Tibial nerve (tissue), 4 donors: ENCODE measurements around the gene PFKFB3. TPM values are rescaled to one million over a fixed set of nuclear protein-coding genes. Genes with fewer than 3 reads are reported as not detected.
"Not testable (repeated sequence)": the region's sequence is repeated elsewhere in the genome, so short reads cannot be mapped to it uniquely, and the experiment has no call there.

Experiments
- DNase-seq, 2 donors: peaks; one replicate each; pipeline ENCODE4 v3.0.0-alpha.2; 2019; ENCODE audit warnings: low spot score in 2 of 2
- H3K27ac ChIP-seq, 4 donors: fragments of 200-600 bp; sonication (generic) in 3 of 4; one replicate each; pipeline ENCODE4 v1.5.1; 2017 to 2019; ENCODE audit warnings: mild to moderate bottlenecking in 1 of 4
- H3K27me3 ChIP-seq, 2 donors: fragments of 200-600 bp; sonication (generic) in 1 of 2; one replicate each; pipeline versions ENCODE4 v1.5.1 to v1.6.0; 2017 to 2019
- H3K36me3 ChIP-seq, 3 donors: fragments of 200-600 bp; sonication (generic); one replicate each; pipeline ENCODE4 v1.5.1; 2018 to 2019
- H3K4me1 ChIP-seq, 4 donors: fragments of 200-600 bp; sonication (generic) in 3 of 4; one replicate each; pipeline ENCODE4 v1.5.1; 2017 to 2019
- H3K4me3 ChIP-seq, 4 donors: fragments of 200-600 bp; sonication (generic) in 3 of 4; one replicate each; pipeline ENCODE4 v1.5.1; 2017 to 2019; ENCODE audit warnings: mild to moderate bottlenecking in 1 of 4, moderate library complexity in 1 of 4
- H3K9me3 ChIP-seq, 4 donors: fragments of 200-600 bp; sonication (generic) in 3 of 4; one replicate each; pipeline ENCODE4 v1.5.1; 2017 to 2019
- EP300 ChIP-seq, 2 donors: sonication (generic); formaldehyde crosslinking; IDR thresholded peaks; one replicate each; pipeline ENCODE4 v1.6.1; 2017; ENCODE audit warnings: antibody characterized with exemption in 2 of 2, mild to moderate bottlenecking in 1 of 2
- POLR2A ChIP-seq, 2 donors: fragments of 450-650 bp; IDR thresholded peaks; one replicate each; pipeline ENCODE4 v1.6.1; 2017; ENCODE audit warnings: antibody characterized with exemption in 2 of 2, mild to moderate bottlenecking in 2 of 2, moderate library complexity in 2 of 2
- WGBS, 2 donors: methylation state at CpG; one replicate each; pipeline ENCODE4 v1.1.5; 2018; 5-methylcytosine and 5-hydroxymethylcytosine counted together
- total RNA-seq, 4 donors: library from RNA; depleted of rRNA; stranded (reverse); fragments of >200 nt; gene quantifications; one replicate each; pipeline ENCODE4 v1.1.0, GENCODE V29; 2016
- TF ChIP-seq, protein P1 (sequence below), 5 experiments: fragments of 200-600 bp in 3 of 5; fragments of 450-650 bp in 2 of 5; sonication (generic) in 3 of 5; IDR thresholded peaks; one replicate each; pipeline ENCODE4 v1.5.1; 2016 to 2019; ENCODE audit warnings: antibody characterized with exemption in 5 of 5, mild to moderate bottlenecking in 3 of 5, moderate library complexity in 2 of 5

The PFKFB3 gene
- total RNA-seq, 4 donors from 2014 or later, result 72.0 to 183 (median 98.7) TPM

DNA sequence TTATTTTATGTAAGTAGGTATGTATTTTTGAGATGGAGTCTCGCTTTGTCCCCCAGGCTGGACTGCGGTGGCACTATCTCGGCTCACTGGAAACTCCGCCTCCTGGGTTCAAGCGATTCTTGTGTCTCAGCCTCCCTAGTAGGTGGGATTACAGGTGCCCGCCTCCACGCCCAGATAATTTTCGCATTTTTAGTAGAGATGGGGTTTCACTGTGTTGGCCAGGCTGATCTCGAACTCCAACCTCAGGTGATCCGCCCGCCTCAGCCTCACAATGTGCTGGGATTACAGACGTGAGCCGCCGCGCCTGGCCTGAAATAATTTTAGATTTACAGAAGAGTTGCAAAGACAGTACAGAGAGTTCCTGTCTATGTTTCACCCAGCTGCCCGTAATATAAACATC, 37.5 kb downstream of the PFKFB3 start:
- H3K36me3 ChIP-seq, result peaks cover 0 to 18% (median 0%) of the 10 kb centered on the region in 3 donors
- H3K9me3 ChIP-seq, result no peaks in the 10 kb centered on the region
- H3K27me3 ChIP-seq, result no peaks in the 10 kb centered on the region
- no peaks in the 10 kb centered on the region for H3K4me1 ChIP-seq
- H3K27ac ChIP-seq, result no peak overlapping the region
- 91 to 98% methylated on average over 16 of the region's 16 CpGs for WGBS, 2 donors
- DNase-seq, result no peak
- TF ChIP-seq EP300 (IDR thresholded peaks at IDR 0.05) (no peak), POLR2A (IDR thresholded peaks at IDR 0.05) (no peak)
- TF ChIP-seq, protein P1, sequence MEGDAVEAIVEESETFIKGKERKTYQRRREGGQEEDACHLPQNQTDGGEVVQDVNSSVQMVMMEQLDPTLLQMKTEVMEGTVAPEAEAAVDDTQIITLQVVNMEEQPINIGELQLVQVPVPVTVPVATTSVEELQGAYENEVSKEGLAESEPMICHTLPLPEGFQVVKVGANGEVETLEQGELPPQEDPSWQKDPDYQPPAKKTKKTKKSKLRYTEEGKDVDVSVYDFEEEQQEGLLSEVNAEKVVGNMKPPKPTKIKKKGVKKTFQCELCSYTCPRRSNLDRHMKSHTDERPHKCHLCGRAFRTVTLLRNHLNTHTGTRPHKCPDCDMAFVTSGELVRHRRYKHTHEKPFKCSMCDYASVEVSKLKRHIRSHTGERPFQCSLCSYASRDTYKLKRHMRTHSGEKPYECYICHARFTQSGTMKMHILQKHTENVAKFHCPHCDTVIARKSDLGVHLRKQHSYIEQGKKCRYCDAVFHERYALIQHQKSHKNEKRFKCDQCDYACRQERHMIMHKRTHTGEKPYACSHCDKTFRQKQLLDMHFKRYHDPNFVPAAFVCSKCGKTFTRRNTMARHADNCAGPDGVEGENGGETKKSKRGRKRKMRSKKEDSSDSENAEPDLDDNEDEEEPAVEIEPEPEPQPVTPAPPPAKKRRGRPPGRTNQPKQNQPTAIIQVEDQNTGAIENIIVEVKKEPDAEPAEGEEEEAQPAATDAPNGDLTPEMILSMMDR (IDR thresholded peaks at IDR 0.05), result no peak
- no peak overlapping the region for H3K4me3 ChIP-seq

DNA sequence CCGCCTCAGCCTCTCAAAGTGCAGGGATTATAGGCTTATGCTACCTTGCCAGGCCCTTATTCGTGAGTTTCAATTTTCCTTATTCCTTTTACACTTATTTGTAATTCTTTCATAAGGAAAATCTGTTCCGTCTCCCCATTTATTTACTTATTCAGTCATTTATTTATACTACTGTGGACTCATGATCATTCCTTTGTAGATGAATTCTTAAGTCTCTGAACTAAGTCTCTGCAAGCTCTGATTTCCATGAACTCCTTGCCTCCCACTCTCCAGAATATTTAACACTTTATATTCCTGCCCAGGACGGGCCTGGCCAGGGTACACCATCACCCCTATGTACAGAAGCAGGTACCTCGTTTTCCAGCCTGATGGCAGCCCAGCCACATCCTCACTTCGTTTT, 39.4 kb downstream of the PFKFB3 start:
- Histone ChIP-seq H3K4me3 (no peak overlapping the region), H3K36me3 (no peaks in the 10 kb centered on the region), H3K27me3 (no peaks in the 10 kb centered on the region), H3K27ac (no peak overlapping the region), H3K4me1 (peaks cover 0 to 15% (median 0%) of the 10 kb centered on the region in 4 donors), H3K9me3 (no peaks in the 10 kb centered on the region)
- 65 to 67% methylated on average over 6 of the region's 6 CpGs for WGBS, 2 donors
- no peak for DNase-seq
- TF ChIP-seq POLR2A (IDR thresholded peaks at IDR 0.05) (no peak), EP300 (IDR thresholded peaks at IDR 0.05) (no peak)
- TF ChIP-seq, protein P1 (IDR thresholded peaks at IDR 0.05), result no peak

DNA sequence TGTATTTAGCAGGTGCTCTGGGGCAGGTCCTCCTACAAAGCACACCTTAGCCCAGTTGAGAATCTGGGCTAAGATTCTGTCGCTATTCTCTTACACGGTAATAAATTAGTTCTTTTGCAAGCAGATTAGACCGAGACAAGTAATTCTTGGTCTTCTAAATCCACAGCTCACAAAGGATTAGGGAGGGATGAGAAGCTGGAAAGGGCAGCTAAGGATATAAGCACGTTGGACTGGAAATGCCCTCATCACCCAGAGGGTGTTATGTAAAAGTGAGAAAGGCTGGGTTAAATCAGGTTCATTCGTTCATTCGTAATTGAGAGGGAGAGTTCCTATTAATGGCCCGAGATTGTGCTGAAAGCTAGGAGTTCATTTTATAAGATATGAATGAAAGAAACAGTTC, 41.8 kb downstream of the PFKFB3 start:
- H3K4me1 ChIP-seq, result peaks cover 0 to 27% (median 2%) of the 10 kb centered on the region in 4 donors

DNA sequence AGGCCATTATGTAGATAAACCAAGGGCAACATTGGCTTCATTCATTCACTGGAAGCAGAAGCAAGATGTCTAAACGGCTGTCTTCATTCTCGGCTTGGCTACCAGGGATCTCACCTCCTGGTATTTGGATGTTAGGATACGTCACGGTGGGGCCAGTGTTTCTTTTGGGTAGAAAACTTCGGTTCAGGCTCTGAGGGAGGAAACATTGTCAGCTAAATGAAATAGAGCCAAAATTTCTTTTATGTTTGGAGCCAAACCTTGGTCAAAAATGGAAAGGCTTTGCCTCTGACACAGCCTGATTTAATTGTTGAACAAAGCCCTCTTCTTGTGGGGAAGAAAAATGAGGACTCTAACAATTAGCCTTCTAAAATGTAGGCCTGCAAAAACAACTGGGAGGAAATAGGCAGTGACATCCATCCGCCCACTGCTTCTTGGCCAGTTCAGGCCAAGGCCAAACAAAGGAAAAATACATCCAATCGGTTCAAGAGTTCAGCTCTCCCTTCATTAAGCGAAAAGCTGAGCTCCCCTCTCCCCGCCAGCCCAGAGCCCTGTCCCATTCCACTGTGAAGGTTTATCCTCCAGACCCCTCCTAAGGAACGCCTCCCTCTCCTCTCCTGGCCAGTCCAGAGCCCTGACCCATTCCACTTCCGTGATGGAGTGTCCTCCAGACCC, 44.4 kb downstream of the PFKFB3 start:
- no peaks in the 10 kb centered on the region for H3K36me3 ChIP-seq
- 27 to 34% methylated on average over 11 of the region's 11 CpGs for WGBS, 2 donors
- peak overlapping the region in 3 of 4 donors; percentile 27 to 86 (median 70) for H3K27ac ChIP-seq
- H3K27me3 ChIP-seq, result no peaks in the 10 kb centered on the region
- H3K4me3 ChIP-seq, result no peak overlapping the region
- DNase-seq, result no peak
- TF ChIP-seq, protein P1 (IDR thresholded peaks at IDR 0.05), result no peak
- TF ChIP-seq EP300 (IDR thresholded peaks at IDR 0.05), result peak in 1 of 2 donors; percentile 78
- H3K4me1 ChIP-seq, result peaks cover 0 to 27% (median 2%) of the 10 kb centered on the region in 4 donors
- H3K9me3 ChIP-seq, result no peaks in the 10 kb centered on the region

More for the DNA sequence above, 41.8 kb downstream of the PFKFB3 start:
- no peak for DNase-seq
- H3K27me3 ChIP-seq, result no peaks in the 10 kb centered on the region
- TF ChIP-seq, protein P1 (IDR thresholded peaks at IDR 0.05), result no peak
- no peak for TF ChIP-seq POLR2A (IDR thresholded peaks at IDR 0.05)
- no peak for TF ChIP-seq EP300 (IDR thresholded peaks at IDR 0.05)
- 85 to 87% methylated on average over 7 of the region's 7 CpGs for WGBS, 2 donors
- H3K36me3 ChIP-seq, result no peaks in the 10 kb centered on the region
- H3K4me3 ChIP-seq, result no peak overlapping the region
- no peaks in the 10 kb centered on the region for H3K9me3 ChIP-seq
- H3K27ac ChIP-seq, result no peak overlapping the region

DNA sequence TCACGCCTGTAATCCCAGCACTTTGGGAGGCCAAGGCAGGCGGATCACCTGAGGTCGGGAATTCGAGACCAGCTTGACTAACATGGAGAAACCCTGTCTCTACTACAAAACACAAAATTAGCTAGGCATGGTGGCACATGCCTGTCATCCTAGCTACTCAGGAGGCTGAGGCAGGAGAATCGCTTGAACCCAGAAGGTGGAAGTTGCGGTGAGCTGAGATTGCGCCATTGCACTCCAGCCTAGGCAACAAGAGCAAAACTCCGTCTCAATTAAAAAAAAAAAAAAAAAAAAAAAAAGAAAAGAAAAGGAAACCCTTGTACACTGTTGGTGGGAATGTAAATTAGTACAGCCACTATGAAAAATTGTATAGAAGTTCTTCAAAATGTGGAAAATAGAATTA, 46.2 kb downstream of the PFKFB3 start:
- DNase-seq, H3K9me3 ChIP-seq, H3K4me3 ChIP-seq, H3K27me3 ChIP-seq, H3K27ac ChIP-seq, H3K36me3 ChIP-seq: not testable (repeated sequence)
- 89 to 95% methylated on average over 8 of the region's 8 CpGs for WGBS, 2 donors
- peaks cover 0 to 27% (median 2%) of the 10 kb centered on the region in 4 donors for H3K4me1 ChIP-seq
